Measurements from ENCODE around the gene C11orf58. TPM values are rescaled to one million over a fixed set of nuclear protein-coding genes. Genes with fewer than 3 reads are reported as not detected.

Gene C11orf58
- total RNA-seq = 270 TPM

DNA sequence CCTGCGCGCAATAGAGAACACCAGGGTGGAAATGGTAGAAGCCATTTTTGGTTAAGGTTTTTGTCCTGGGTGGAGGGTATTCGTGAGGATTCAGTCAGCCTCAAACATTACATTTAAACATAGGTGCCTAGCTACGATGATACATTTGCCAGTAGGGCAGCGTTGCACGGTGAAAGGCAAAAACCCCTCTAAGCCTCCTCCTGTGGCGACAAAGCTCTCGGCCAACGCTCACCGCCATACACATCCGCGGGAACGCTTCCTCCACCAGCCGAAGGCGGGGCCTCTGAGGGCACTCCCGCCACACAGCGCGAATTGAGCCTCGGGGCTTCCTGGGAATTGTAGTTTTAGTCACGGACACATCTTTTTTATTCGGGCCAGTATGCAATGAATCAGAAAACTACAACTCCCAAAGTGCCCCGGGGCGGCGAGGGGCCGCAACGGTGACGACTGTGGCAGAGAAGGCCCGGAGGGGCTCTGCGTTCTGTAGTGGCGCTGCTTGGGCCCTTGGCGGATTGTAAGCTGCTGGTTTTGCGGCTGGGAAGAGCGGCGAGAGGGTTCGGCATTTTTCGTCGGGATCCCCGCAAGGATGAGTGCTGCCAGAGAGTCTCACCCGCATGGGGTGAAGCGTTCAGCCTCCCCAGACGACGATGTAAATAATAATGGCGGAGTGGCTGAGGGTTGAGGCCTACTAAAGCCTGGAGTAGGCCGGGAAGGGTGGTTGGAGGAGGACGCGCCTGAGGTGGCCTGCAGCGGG, at the start of gene C11orf58:
C11orf58 (plus strand) TSS at position 455 of the 754 bp plus-strand sequence; CDS start at position 587, 132 bp downstream.

